Measurements from ENCODE around the gene KEAP1.
"Not testable (repeated sequence)": the region's sequence is repeated elsewhere in the genome, so short reads cannot be mapped to it uniquely, and the experiment has no call there.

Gene KEAP1

GRCh38 chr19:10503002-10503789 is at the start of gene KEAP1:
Gene KEAP1 (minus strand): TSS chr19:10503356. CDS start chr19:10500033, 3,323 bp downstream.
- DNase-seq (ENCODE audit: low read depth) = peak; percentile 30

GRCh38 chr19:10552510-10553053 is 49.4 kb upstream of the KEAP1 start:
- DNase-seq (ENCODE audit: low read depth) = peak; percentile 41

- DNase-seq (ENCODE audit: low read depth) = peak; percentile 28
Measured at GRCh38 chr19:10551698-10552301, 48.6 kb upstream of the KEAP1 start.

GRCh38 chr19:10551006-10551405 is 47.9 kb upstream of the KEAP1 start:
- DNase-seq (ENCODE audit: low read depth) = not testable (repeated sequence)

- DNase-seq (ENCODE audit: low read depth) = no peak
Measured at GRCh38 chr19:10550336-10550735, 47.2 kb upstream of the KEAP1 start.

GRCh38 chr19:10549733-10550132 is 46.6 kb upstream of the KEAP1 start:
- DNase-seq (ENCODE audit: low read depth) = no peak

GRCh38 chr19:10548746-10549276 is 45.7 kb upstream of the KEAP1 start:
- no peak for DNase-seq (ENCODE audit: low read depth)

- DNase-seq (ENCODE audit: low read depth) = no peak
Measured at GRCh38 chr19:10546817-10547216, 43.7 kb upstream of the KEAP1 start.

- DNase-seq (ENCODE audit: low read depth) = no peak
Measured at GRCh38 chr19:10544753-10545251, 41.6 kb upstream of the KEAP1 start.

- no peak for DNase-seq (ENCODE audit: low read depth)
Measured at GRCh38 chr19:10544242-10544752, 41.1 kb upstream of the KEAP1 start.

- DNase-seq (ENCODE audit: low read depth) = peak; percentile 54
Measured at GRCh38 chr19:10543420-10544241, 40.5 kb upstream of the KEAP1 start, which contains the start of gene ATG4D. Gene ATG4D (plus strand): TSS chr19:10543904. CDS start chr19:10544091, 187 bp downstream.

GRCh38 chr19:10543059-10543419 is 39.9 kb upstream of the KEAP1 start:
- DNase-seq (ENCODE audit: low read depth) = no peak

GRCh38 chr19:10539016-10539415 is 35.9 kb upstream of the KEAP1 start:
- not testable (repeated sequence) for DNase-seq (ENCODE audit: low read depth)

GRCh38 chr19:10538204-10538983 is 35.2 kb upstream of the KEAP1 start:
- DNase-seq (ENCODE audit: low read depth) = no peak

- DNase-seq (ENCODE audit: low read depth) = no peak
Measured at GRCh38 chr19:10537668-10538067, 34.5 kb upstream of the KEAP1 start.

GRCh38 chr19:10535613-10536012 is 32.5 kb upstream of the KEAP1 start:
- peak; percentile 39 for DNase-seq (ENCODE audit: low read depth)

- DNase-seq (ENCODE audit: low read depth) = peak; percentile 94
Measured at GRCh38 chr19:10533646-10534386, 30.7 kb upstream of the KEAP1 start.

- no peak for DNase-seq (ENCODE audit: low read depth)
Measured at GRCh38 chr19:10532457-10532856, 29.3 kb upstream of the KEAP1 start.

GRCh38 chr19:10526887-10527286 is 23.7 kb upstream of the KEAP1 start:
- not testable (repeated sequence) for DNase-seq (ENCODE audit: low read depth)

GRCh38 chr19:10525636-10526035 is 22.5 kb upstream of the KEAP1 start:
- DNase-seq (ENCODE audit: low read depth) = no peak
